Mesenchymal stem cell (in vitro differentiated cells and primary cell): ENCODE data around the gene GPC3.

Source experiments
- DNase-seq: peaks from one replicate; pipeline ENCODE4 v3.0.0-alpha.2; 2013
- H2AFZ ChIP-seq: one replicate; pipeline ENCODE4 v1.6.1; 2013; ENCODE audit warnings: low read depth, mild to moderate bottlenecking, control low read depth, inconsistent platforms, low read length, moderate library complexity
- H2AK5ac ChIP-seq: 2 replicates; pipeline ENCODE4 v1.6.1; 2013; ENCODE audit warnings: low read length, moderate library complexity, mild to moderate bottlenecking, inconsistent platforms; ENCODE audit not compliant: severe bottlenecking
- H2BK120ac ChIP-seq: one replicate; pipeline ENCODE4 v1.6.1; 2013; ENCODE audit warnings: low read depth, mild to moderate bottlenecking, inconsistent platforms, low read length, moderate library complexity
- H2BK12ac ChIP-seq, 2 experiments: one replicate each; pipeline ENCODE4 v1.6.1; 2013; ENCODE audit warnings: inconsistent platforms in 2 of 2, low read length in 2 of 2, mild to moderate bottlenecking in 2 of 2, moderate library complexity in 2 of 2, control low read depth in 1 of 2
- H2BK15ac ChIP-seq: one replicate; pipeline ENCODE4 v1.6.1; 2013; ENCODE audit warnings: mild to moderate bottlenecking, low read depth, inconsistent platforms; ENCODE audit not compliant: poor library complexity, severe bottlenecking
- H2BK5ac ChIP-seq: 2 replicates; pipeline ENCODE4 v1.6.1; 2013; ENCODE audit warnings: low read depth, mild to moderate bottlenecking, low read length, control low read depth, inconsistent platforms; ENCODE audit not compliant: poor library complexity, severe bottlenecking
- H3K14ac ChIP-seq, 2 experiments: one replicate each; pipeline ENCODE4 v1.6.1; 2013; ENCODE audit warnings: inconsistent platforms in 2 of 2, low read length in 2 of 2, control low read depth in 1 of 2, mild to moderate bottlenecking in 1 of 2, moderate library complexity in 1 of 2
- H3K18ac ChIP-seq, 2 experiments: one replicate each; pipeline ENCODE4 v1.6.1; 2013; ENCODE audit warnings: inconsistent platforms in 2 of 2, low read length in 2 of 2, control low read depth in 1 of 2, low read depth in 1 of 2, mild to moderate bottlenecking in 1 of 2
- H3K23ac ChIP-seq, 2 experiments: one replicate each; pipeline ENCODE4 v1.6.1; 2013; ENCODE audit warnings: inconsistent platforms in 2 of 2, low read length in 2 of 2, mild to moderate bottlenecking in 2 of 2, moderate library complexity in 2 of 2, control low read depth in 1 of 2
- H3K27ac ChIP-seq: 2 replicates; pipeline ENCODE4 v1.5.1; 2013; ENCODE audit warnings: mild to moderate bottlenecking, moderate library complexity, low read length, control low read depth, inconsistent platforms; ENCODE audit not compliant: poor library complexity, severe bottlenecking
- H3K27me3 ChIP-seq, 2 experiments: 2 replicates each; pipeline versions ENCODE4 v1.6.1 to v1.7.0; 2013; ENCODE audit warnings: low read length in 2 of 2, mild to moderate bottlenecking in 2 of 2, moderate library complexity in 2 of 2, control low read depth in 1 of 2, inconsistent platforms in 1 of 2; ENCODE audit not compliant: control insufficient read depth in 1 of 2, insufficient read depth in 1 of 2
- H3K36me3 ChIP-seq, 2 experiments: 2 replicates each; pipeline versions ENCODE4 v1.6.1 to v1.7.0; 2013; ENCODE audit warnings: low read length in 2 of 2, control low read depth in 1 of 2, inconsistent platforms in 1 of 2, low read depth in 1 of 2, mild to moderate bottlenecking in 1 of 2; ENCODE audit not compliant: insufficient read depth in 2 of 2, control insufficient read depth in 1 of 2
- H3K4ac ChIP-seq, 2 experiments: one replicate each; pipeline ENCODE4 v1.6.1; 2013; ENCODE audit warnings: inconsistent platforms in 2 of 2, low read length in 2 of 2, mild to moderate bottlenecking in 2 of 2, moderate library complexity in 2 of 2, control low read depth in 1 of 2, low read depth in 1 of 2
- H3K4me1 ChIP-seq: 2 replicates; pipeline ENCODE4 v1.6.1; 2013; ENCODE audit warnings: low read depth, low read length, control low read depth; ENCODE audit not compliant: control insufficient read depth, insufficient read depth
- H3K4me2 ChIP-seq: 2 replicates; pipeline ENCODE4 v1.6.1; 2013; ENCODE audit warnings: low read length, mild to moderate bottlenecking, inconsistent platforms; ENCODE audit not compliant: poor library complexity, severe bottlenecking
- H3K4me3 ChIP-seq, 2 experiments: 2 replicates each; pipeline versions ENCODE4 v1.5.1 to v1.7.0; 2013; ENCODE audit warnings: low read length in 2 of 2, mild to moderate bottlenecking in 2 of 2, control low read depth in 1 of 2, low read depth in 1 of 2; ENCODE audit not compliant: insufficient read depth in 1 of 2
- H3K79me1 ChIP-seq: replicated peaks from 2 replicates; pipeline ENCODE4 v1.6.1; 2013; ENCODE audit warnings: mild to moderate bottlenecking, control low read depth, low read length, inconsistent platforms; ENCODE audit not compliant: poor library complexity, severe bottlenecking
- H3K9ac ChIP-seq: 2 replicates; pipeline ENCODE4 v1.7.0; 2013; ENCODE audit warnings: mild to moderate bottlenecking, low read length, moderate library complexity
- H3K9me3 ChIP-seq: 2 replicates; pipeline ENCODE4 v1.7.0; 2013; ENCODE audit warnings: mild to moderate bottlenecking, low read length; ENCODE audit not compliant: control insufficient read depth
- H4K8ac ChIP-seq: one replicate; pipeline ENCODE4 v1.6.1; 2013; ENCODE audit warnings: inconsistent platforms, mild to moderate bottlenecking, low read length, moderate library complexity
- H4K91ac ChIP-seq: one replicate; pipeline ENCODE4 v1.6.1; 2013; ENCODE audit warnings: mild to moderate bottlenecking, low read length, inconsistent platforms
- WGBS: methylation state at CpG from one replicate; pipeline ENCODE4 v1.1.7; 2013; ENCODE audit warnings: mixed read lengths; 5-methylcytosine and 5-hydroxymethylcytosine counted together

Gene GPC3

DNA sequence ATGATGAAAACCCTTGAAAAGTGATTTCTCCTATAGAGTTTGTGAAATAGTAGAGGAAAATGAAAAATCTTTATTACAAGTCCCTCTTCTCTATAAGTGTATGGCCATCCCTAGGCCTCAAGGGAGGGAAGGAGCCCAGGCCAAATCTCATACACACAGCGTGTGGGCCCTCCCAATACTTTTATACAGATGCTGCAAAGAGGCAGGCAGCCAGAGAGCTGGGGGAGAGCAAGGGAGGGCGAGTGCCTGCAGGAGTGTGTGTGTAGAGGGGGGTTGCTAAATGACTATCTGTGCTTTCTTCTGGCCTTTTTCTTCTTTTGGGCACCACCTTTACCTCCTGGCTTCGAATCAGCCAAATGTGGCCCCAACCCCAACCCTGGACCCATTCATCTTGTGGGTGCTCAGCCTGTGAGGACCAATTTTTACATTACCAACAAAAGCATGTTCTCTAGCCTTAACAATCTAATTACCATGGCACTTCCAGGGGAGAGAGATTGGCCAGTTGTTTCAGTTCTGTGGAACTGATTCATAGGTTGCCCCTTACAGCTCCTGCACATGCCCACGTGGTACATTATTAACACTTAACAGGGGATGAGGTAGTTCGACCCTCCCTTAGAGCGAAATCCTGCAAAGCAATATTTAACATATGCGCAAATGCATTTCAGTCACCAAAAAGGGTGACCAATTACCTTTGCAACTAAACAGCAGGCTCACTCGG lies 2.0 kb downstream of the GPC3 start:
- no peak overlapping the region for H3K4me2 ChIP-seq
- H3K36me3 ChIP-seq, result no peaks in the 10 kb centered on the region
- peaks cover 12% of the 10 kb centered on the region for H3K4me1 ChIP-seq
- 36% methylated on average over 5 of the region's 8 CpGs for whole genome bisulfite sequencing
- no peak overlapping the region for H4K8ac ChIP-seq
- no peak overlapping the region for H3K23ac ChIP-seq
- H3K27me3 ChIP-seq, result peaks cover 25 to 31% of the 10 kb centered on the region in 2 experiments
- no peak overlapping the region for H2BK12ac ChIP-seq
- H3K27ac ChIP-seq, result no peak overlapping the region
- H3K79me1 ChIP-seq, result no peaks in the 10 kb centered on the region
- no peak overlapping the region for H2AK5ac ChIP-seq
- no peak overlapping the region for H3K4me3 ChIP-seq
- no peak overlapping the region for H3K9ac ChIP-seq
- no peak for DNase-seq
- no peak overlapping the region for H4K91ac ChIP-seq
- H3K9me3 ChIP-seq, result no peaks in the 10 kb centered on the region
- H3K14ac ChIP-seq, result no peak overlapping the region
- no peak overlapping the region for H3K18ac ChIP-seq
- H2BK15ac ChIP-seq, result no peak overlapping the region
- H3K4ac ChIP-seq, result no peak overlapping the region
- H2BK5ac ChIP-seq, result no peak overlapping the region
- no peak overlapping the region for H2AFZ ChIP-seq
- no peak overlapping the region for H2BK120ac ChIP-seq

DNA sequence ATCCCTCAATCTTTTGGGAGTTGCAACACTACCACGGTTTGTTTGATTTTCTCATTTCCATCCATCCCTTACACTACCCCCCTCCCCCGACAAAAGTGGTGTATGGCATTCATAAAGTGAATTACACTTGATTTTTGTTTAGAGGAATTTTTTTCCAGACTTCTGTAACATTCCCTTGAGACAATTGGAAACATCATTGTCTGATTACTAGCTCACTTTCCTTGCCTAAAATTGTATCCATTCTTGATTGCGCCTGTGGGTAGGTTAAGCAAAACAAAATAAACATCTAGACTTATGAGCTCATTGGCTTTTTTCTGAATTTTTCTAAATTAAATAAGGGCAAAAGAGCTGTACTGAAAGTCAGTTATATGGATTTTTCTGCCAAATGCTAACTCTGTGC lies 3.5 kb downstream of the GPC3 start:
- H2AFZ ChIP-seq, result no peak overlapping the region
- no peak overlapping the region for H2AK5ac ChIP-seq
- H3K23ac ChIP-seq, result no peak overlapping the region
- no peak overlapping the region for H2BK15ac ChIP-seq
- no peak overlapping the region for H3K4me3 ChIP-seq
- H3K18ac ChIP-seq, result no peak overlapping the region
- H3K14ac ChIP-seq, result no peak overlapping the region
- H3K9me3 ChIP-seq, result no peaks in the 10 kb centered on the region
- H4K91ac ChIP-seq, result no peak overlapping the region
- H2BK12ac ChIP-seq, result no peak overlapping the region
- H3K36me3 ChIP-seq, result no peaks in the 10 kb centered on the region
- DNase-seq, result no peak
- no peak overlapping the region for H3K27ac ChIP-seq
- peaks cover 12% of the 10 kb centered on the region for H3K4me1 ChIP-seq
- H3K4me2 ChIP-seq, result no peak overlapping the region
- H2BK5ac ChIP-seq, result no peak overlapping the region
- no peak overlapping the region for H4K8ac ChIP-seq
- no peaks in the 10 kb centered on the region for H3K79me1 ChIP-seq
- H2BK120ac ChIP-seq, result no peak overlapping the region
- WGBS, result no CpG with 5 or more reads among the region's 3 CpGs
- H3K9ac ChIP-seq, result no peak overlapping the region
- H3K4ac ChIP-seq, result no peak overlapping the region
- H3K27me3 ChIP-seq, result peaks cover 23 to 25% of the 10 kb centered on the region in 2 experiments

DNA sequence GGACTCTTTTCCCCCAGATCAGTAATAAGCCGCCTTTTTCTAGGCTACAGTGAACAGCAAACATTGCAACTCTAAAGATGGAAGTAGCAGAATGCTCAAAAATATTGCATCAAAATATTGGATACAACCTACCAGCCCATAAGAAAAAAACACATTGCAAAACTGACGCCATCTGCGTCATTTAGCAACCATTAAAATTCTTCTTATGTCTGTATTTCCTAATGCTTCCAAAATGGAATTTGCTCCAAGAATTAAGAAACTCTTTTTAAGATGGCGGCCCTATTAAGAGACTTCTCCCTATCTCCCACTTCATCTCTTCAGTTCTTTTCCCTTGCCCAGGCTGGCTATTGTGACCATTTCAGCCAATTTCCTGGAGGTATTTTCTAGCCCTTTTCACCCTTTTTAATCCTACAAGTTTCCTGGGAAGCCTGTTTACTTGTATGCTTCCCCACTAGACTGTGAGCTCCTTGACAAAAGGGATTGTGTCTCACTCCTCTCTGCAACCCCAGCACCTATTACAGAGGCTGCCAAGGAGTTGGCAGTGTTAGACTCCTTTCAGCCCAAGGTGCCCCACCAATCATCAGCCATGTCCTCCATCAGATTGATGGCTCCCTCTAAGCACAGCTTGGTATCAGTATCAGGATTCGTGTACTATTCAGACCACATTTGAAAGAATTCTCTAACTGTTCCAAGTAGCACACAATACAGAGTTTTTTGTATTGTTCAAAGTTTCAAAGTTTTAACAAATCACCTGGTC lies 4.4 kb downstream of the GPC3 start:
- 98% methylated on average over 5 of the region's 5 CpGs for WGBS
- H2AK5ac ChIP-seq, result no peak overlapping the region

DNA sequence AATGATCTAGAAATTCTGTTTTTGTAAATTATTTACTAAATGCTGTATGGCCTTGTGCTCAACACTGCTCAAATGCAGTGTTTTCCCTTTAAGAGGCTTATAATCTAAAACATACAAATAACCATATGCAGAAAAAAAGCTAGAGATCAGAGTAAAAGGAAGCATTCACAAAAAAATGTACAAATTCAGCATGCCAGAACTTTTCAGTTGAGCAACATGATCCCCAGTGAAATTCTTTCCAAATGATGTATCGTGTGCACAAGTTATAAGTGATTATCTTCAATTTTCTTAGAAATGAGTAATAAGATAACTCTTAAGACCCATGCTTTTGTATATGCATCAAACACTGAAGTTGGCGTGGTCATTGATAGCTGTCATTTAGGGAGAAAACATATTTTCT lies 5.0 kb downstream of the GPC3 start:
- H3K4me1 ChIP-seq, result peaks cover 9% of the 10 kb centered on the region
- H3K14ac ChIP-seq, result no peak overlapping the region
- no peak overlapping the region for H3K4ac ChIP-seq
- no peak overlapping the region for H2BK15ac ChIP-seq
- H3K27ac ChIP-seq, result no peak overlapping the region
- H3K4me2 ChIP-seq, result no peak overlapping the region
- no peak for DNase-seq
- WGBS, result 71% methylated on average over 1 of the region's 2 CpGs
- no peak overlapping the region for H2BK5ac ChIP-seq
- H3K23ac ChIP-seq, result no peak overlapping the region
- peaks cover 16 to 25% of the 10 kb centered on the region in 2 experiments for H3K27me3 ChIP-seq
- no peak overlapping the region for H2AK5ac ChIP-seq
- H4K8ac ChIP-seq, result no peak overlapping the region
- no peaks in the 10 kb centered on the region for H3K9me3 ChIP-seq
- no peaks in the 10 kb centered on the region for H3K79me1 ChIP-seq
- no peak overlapping the region for H2BK12ac ChIP-seq
- H3K4me3 ChIP-seq, result no peak overlapping the region
- H4K91ac ChIP-seq, result no peak overlapping the region
- H2BK120ac ChIP-seq, result no peak overlapping the region
- H3K18ac ChIP-seq, result no peak overlapping the region
- no peaks in the 10 kb centered on the region for H3K36me3 ChIP-seq
- H3K9ac ChIP-seq, result peak overlapping the region; percentile 2
- no peak overlapping the region for H2AFZ ChIP-seq

More for the DNA sequence above, 4.4 kb downstream of the GPC3 start:
- Histone ChIP-seq H3K4me3 (no peak overlapping the region), H4K91ac (no peak overlapping the region), H2BK12ac (no peak overlapping the region), H3K27ac (no peak overlapping the region), H3K9ac (no peak overlapping the region), H2BK15ac (no peak overlapping the region), H3K4me2 (no peak overlapping the region), H3K36me3 (no peaks in the 10 kb centered on the region), H4K8ac (no peak overlapping the region), H3K14ac (no peak overlapping the region), H3K4me1 (peaks cover 10% of the 10 kb centered on the region), H3K23ac (no peak overlapping the region), H2BK120ac (no peak overlapping the region), H2AFZ (no peak overlapping the region), H3K79me1 (no peaks in the 10 kb centered on the region), H2BK5ac (no peak overlapping the region), H3K9me3 (no peaks in the 10 kb centered on the region), H3K27me3 (peaks cover 17 to 25% of the 10 kb centered on the region in 2 experiments), H3K18ac (no peak overlapping the region), H3K4ac (no peak overlapping the region)
- no peak for DNase-seq
